Neural progenitor cell (in vitro differentiated cells): Measurements from ENCODE around the gene MYLK3. TPM values are rescaled to one million over a fixed set of nuclear protein-coding genes. Genes with fewer than 3 reads are reported as not detected.

ENCODE experiments used
- DNase-seq: peaks from one replicate; pipeline ENCODE4 v3.0.0-alpha.2; 2016; ENCODE audit warnings: low spot score
- H2AFZ ChIP-seq: fragments of 200-600 bp; sonication (generic); replicated peaks from 2 replicates; pipeline ENCODE4 v1.6.1; 2016; ENCODE audit warnings: antibody characterized with exemption
- H3F3A ChIP-seq: fragments of 200-600 bp; sonication (generic); 2 replicates; pipeline ENCODE4 v1.6.1; 2016; ENCODE audit warnings: antibody characterized with exemption, low read depth
- H3K27ac ChIP-seq: fragments of 200-600 bp; sonication (generic); 2 replicates; pipeline ENCODE4 v1.5.1; 2016; ENCODE audit warnings: mild to moderate bottlenecking
- H3K27me3 ChIP-seq: fragments of 200-600 bp; sonication (generic); 2 replicates; pipeline ENCODE4 v1.6.1; 2016; ENCODE audit warnings: mild to moderate bottlenecking, moderate library complexity
- H3K36me3 ChIP-seq: fragments of 200-600 bp; sonication (generic); 2 replicates; pipeline ENCODE4 v1.5.1; 2016
- H3K4me1 ChIP-seq: fragments of 200-600 bp; sonication (generic); 2 replicates; pipeline ENCODE4 v1.6.1; 2016; ENCODE audit warnings: mixed run types
- H3K4me2 ChIP-seq: fragments of 200-600 bp; sonication (generic); 2 replicates; pipeline ENCODE4 v1.6.1; 2016
- H3K4me3 ChIP-seq: fragments of 200-600 bp; sonication (generic); 2 replicates; pipeline ENCODE4 v1.5.1; 2016
- H3K79me2 ChIP-seq: fragments of 200-600 bp; sonication (generic); 2 replicates; pipeline ENCODE4 v1.6.1; 2016; ENCODE audit warnings: low read depth
- H3K9ac ChIP-seq: fragments of 200-600 bp; sonication (generic); 2 replicates; pipeline ENCODE4 v1.6.1; 2016
- H3K9me3 ChIP-seq: fragments of 200-600 bp; sonication (generic); 2 replicates; pipeline ENCODE4 v1.5.1; 2016; ENCODE audit warnings: low read depth
- H4K20me1 ChIP-seq: fragments of 200-600 bp; sonication (generic); 2 replicates; pipeline ENCODE4 v1.6.1; 2016; ENCODE audit warnings: low read depth
- H3K27ac Mint-ChIP-seq: 3 replicates; pipeline ENCODE4 v1.8.0; 2021; ENCODE audit warnings: mixed read lengths
- H3K27me3 Mint-ChIP-seq: 2 replicates; pipeline ENCODE4 v1.8.0; 2022; ENCODE audit warnings: low read depth, mild to moderate bottlenecking, inconsistent platforms, moderate library complexity, mixed read lengths; ENCODE audit not compliant: insufficient read depth
- H3K36me3 Mint-ChIP-seq: 3 replicates; pipeline ENCODE4 v1.8.0; 2021; ENCODE audit warnings: mixed read lengths
- H3K4me1 Mint-ChIP-seq: 3 replicates; pipeline ENCODE4 v1.8.0; 2021; ENCODE audit warnings: mixed read lengths
- H3K4me3 Mint-ChIP-seq: 3 replicates; pipeline ENCODE4 v1.8.0; 2021; ENCODE audit warnings: mild to moderate bottlenecking, moderate library complexity, mixed read lengths
- H3K9me3 Mint-ChIP-seq: 3 replicates; pipeline ENCODE4 v1.8.0; 2020; ENCODE audit warnings: mixed read lengths
- EZH2 ChIP-seq: fragments of 200-600 bp; sonication (generic); IDR thresholded peaks from 2 replicates; pipeline ENCODE4 v1.6.1; 2017; ENCODE audit warnings: antibody characterized with exemption, mild to moderate bottlenecking, moderate library complexity
- EZH2phosphoT487 ChIP-seq: fragments of 200-600 bp; sonication (generic); IDR thresholded peaks from 2 replicates; pipeline ENCODE4 v1.6.1; 2017; ENCODE audit warnings: antibody characterized with exemption
- total RNA-seq: library from RNA; depleted of rRNA; stranded (reverse); fragments of >200 nt; gene quantifications from 2 replicates; pipeline ENCODE4 v1.2.3, GENCODE V29; 2015; ENCODE audit warnings: low replicate concordance
- TF ChIP-seq, protein P1 (sequence below): fragments of 200-600 bp; sonication (generic); IDR thresholded peaks from 2 replicates; pipeline ENCODE4 v1.5.1; 2017; ENCODE audit warnings: antibody characterized with exemption, mild to moderate bottlenecking

Gene MYLK3
- total RNA-seq, 1 donor from 2014 or later, result 1.6 TPM

DNA sequence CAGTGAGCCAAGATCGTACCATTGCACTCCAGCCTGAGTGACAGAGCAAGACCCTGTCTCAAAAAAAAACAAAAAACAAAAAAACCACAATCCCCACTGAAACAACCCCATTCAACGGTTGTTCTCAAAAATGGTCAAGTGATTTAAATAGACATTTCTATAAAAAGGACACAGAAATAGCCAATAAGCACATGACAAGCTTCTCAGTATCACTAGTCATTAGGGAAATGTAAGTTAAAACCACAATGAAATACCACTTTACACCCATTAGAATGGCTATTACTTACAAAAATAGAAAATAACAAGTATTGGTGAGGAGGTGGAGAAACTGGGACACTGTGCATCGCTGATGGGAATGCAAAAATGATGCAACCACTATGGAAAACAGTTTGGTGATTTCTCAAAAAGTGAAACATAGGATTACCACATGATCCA lies 26.6 kb upstream of the MYLK3 start:
- H3K9ac ChIP-seq, result no peak overlapping the region
- DNase-seq, result no peak
- H3K9me3 Mint-ChIP-seq, result peaks cover 7% of the 10 kb centered on the region
- H3K4me1 Mint-ChIP-seq, result no peaks in the 10 kb centered on the region
- no peak overlapping the region for H3K4me3 Mint-ChIP-seq
- no peak overlapping the region for H3K27ac ChIP-seq
- no peak overlapping the region for H3K4me3 ChIP-seq
- H3K36me3 ChIP-seq, result no peaks in the 10 kb centered on the region
- no peaks in the 10 kb centered on the region for H3K4me1 ChIP-seq
- H3K27ac Mint-ChIP-seq, result no peak overlapping the region
- H3K27me3 ChIP-seq, result no peaks in the 10 kb centered on the region
- no peaks in the 10 kb centered on the region for H3K79me2 ChIP-seq
- H3K4me2 ChIP-seq, result no peak overlapping the region
- no peaks in the 10 kb centered on the region for H3F3A ChIP-seq
- no peaks in the 10 kb centered on the region for H3K9me3 ChIP-seq
- H4K20me1 ChIP-seq, result no peaks in the 10 kb centered on the region
- H2AFZ ChIP-seq, result no peak overlapping the region
- peaks cover 2% of the 10 kb centered on the region for H3K36me3 Mint-ChIP-seq
- H3K27me3 Mint-ChIP-seq, result no peaks in the 10 kb centered on the region
- TF ChIP-seq EZH2phosphoT487 (no peak), EZH2 (no peak)
- TF ChIP-seq, protein P1, sequence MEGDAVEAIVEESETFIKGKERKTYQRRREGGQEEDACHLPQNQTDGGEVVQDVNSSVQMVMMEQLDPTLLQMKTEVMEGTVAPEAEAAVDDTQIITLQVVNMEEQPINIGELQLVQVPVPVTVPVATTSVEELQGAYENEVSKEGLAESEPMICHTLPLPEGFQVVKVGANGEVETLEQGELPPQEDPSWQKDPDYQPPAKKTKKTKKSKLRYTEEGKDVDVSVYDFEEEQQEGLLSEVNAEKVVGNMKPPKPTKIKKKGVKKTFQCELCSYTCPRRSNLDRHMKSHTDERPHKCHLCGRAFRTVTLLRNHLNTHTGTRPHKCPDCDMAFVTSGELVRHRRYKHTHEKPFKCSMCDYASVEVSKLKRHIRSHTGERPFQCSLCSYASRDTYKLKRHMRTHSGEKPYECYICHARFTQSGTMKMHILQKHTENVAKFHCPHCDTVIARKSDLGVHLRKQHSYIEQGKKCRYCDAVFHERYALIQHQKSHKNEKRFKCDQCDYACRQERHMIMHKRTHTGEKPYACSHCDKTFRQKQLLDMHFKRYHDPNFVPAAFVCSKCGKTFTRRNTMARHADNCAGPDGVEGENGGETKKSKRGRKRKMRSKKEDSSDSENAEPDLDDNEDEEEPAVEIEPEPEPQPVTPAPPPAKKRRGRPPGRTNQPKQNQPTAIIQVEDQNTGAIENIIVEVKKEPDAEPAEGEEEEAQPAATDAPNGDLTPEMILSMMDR, result no peak

DNA sequence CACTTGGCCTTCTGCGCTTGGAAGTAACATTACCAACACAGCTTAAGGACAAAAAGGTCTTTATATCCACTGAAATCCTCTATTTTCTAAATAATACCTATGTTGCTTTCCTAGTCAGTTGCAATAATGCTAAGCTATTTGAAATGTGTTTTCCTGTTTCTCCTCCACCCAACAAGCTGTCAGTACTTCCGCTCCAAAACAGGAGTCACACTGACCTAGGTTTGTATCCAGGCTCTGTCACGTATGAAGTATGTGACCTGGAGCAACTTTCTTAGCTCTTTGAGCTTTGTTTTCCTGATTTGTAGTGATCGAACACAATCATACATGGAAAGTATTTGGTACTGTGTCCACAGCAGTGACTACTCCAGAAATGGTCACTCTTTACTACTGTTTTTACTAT lies 24.3 kb upstream of the MYLK3 start:
- DNase-seq, result no peak
- Histone ChIP-seq H3K27me3 (no peaks in the 10 kb centered on the region), H3F3A (no peaks in the 10 kb centered on the region), H3K9ac (no peak overlapping the region), H3K4me3 (no peak overlapping the region), H3K4me1 (no peaks in the 10 kb centered on the region), H4K20me1 (no peaks in the 10 kb centered on the region), H3K9me3 (no peaks in the 10 kb centered on the region), H2AFZ (no peak overlapping the region), H3K27ac (no peak overlapping the region), H3K36me3 (no peaks in the 10 kb centered on the region), H3K4me2 (no peak overlapping the region), H3K79me2 (no peaks in the 10 kb centered on the region)
- Mint-ChIP-seq H3K27ac (no peak overlapping the region), H3K36me3 (peaks cover 2% of the 10 kb centered on the region), H3K4me1 (no peaks in the 10 kb centered on the region), H3K27me3 (no peaks in the 10 kb centered on the region), H3K9me3 (peaks cover 3% of the 10 kb centered on the region), H3K4me3 (no peak overlapping the region)
- TF ChIP-seq, protein P1, result no peak
- TF ChIP-seq EZH2phosphoT487 (no peak), EZH2 (no peak)

GRCh38 chr16:46768809-46769208 lies 20.7 kb upstream of the MYLK3 start:
- Histone ChIP-seq H3K4me3 (no peak overlapping the region), H3K4me2 (no peak overlapping the region), H3K4me1 (no peaks in the 10 kb centered on the region), H4K20me1 (no peaks in the 10 kb centered on the region), H3K27ac (no peak overlapping the region), H3K36me3 (no peaks in the 10 kb centered on the region), H3K27me3 (no peaks in the 10 kb centered on the region), H3K79me2 (no peaks in the 10 kb centered on the region), H2AFZ (no peak overlapping the region), H3K9ac (no peak overlapping the region), H3F3A (no peaks in the 10 kb centered on the region), H3K9me3 (no peaks in the 10 kb centered on the region)
- TF ChIP-seq EZH2phosphoT487 (no peak), EZH2 (no peak)
- TF ChIP-seq, protein P1, result no peak
- H3K27me3 Mint-ChIP-seq, result peaks cover 2% of the 10 kb centered on the region
- no peak overlapping the region for H3K27ac Mint-ChIP-seq
- H3K4me1 Mint-ChIP-seq, result no peaks in the 10 kb centered on the region
- no peaks in the 10 kb centered on the region for H3K9me3 Mint-ChIP-seq
- no peak overlapping the region for H3K4me3 Mint-ChIP-seq
- DNase-seq, result no peak
- no peaks in the 10 kb centered on the region for H3K36me3 Mint-ChIP-seq
